ENCODE results near the gene ZNF518B. TPM values are rescaled to one million over a fixed set of nuclear protein-coding genes. Genes with fewer than 3 reads are reported as not detected.
"Not testable (repeated sequence)": the region's sequence is repeated elsewhere in the genome, so short reads cannot be mapped to it uniquely, and the experiment has no call there.

Gene ZNF518B
- total RNA-seq, 1 donor from 2014 or later = 12.7 TPM

DNA sequence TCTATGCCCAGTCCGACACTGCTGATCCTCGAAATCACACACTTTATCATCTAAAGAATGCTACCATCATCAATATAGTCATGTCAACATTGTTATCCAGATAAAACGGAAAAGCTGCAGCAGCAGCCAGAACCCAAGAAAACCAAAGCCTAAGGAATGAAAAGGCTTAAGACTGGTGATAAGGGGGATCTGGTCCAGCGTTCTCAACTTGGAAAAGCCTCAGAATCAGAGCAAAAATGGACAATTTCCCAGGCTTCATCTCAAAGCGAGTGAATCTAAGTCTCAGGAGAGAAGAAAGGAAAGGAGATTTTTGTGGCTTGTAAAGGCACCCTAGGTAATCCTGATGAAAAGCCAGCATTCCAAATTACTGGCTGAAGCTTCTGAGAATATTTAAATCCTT, 8.2 kb downstream of the ZNF518B start:
- no peak overlapping the region for H3K4me3 ChIP-seq (ENCODE audit: low read depth, low read length)
- DNase-seq (ENCODE audit: low read depth) = no peak
- TF ChIP-seq, protein P1, sequence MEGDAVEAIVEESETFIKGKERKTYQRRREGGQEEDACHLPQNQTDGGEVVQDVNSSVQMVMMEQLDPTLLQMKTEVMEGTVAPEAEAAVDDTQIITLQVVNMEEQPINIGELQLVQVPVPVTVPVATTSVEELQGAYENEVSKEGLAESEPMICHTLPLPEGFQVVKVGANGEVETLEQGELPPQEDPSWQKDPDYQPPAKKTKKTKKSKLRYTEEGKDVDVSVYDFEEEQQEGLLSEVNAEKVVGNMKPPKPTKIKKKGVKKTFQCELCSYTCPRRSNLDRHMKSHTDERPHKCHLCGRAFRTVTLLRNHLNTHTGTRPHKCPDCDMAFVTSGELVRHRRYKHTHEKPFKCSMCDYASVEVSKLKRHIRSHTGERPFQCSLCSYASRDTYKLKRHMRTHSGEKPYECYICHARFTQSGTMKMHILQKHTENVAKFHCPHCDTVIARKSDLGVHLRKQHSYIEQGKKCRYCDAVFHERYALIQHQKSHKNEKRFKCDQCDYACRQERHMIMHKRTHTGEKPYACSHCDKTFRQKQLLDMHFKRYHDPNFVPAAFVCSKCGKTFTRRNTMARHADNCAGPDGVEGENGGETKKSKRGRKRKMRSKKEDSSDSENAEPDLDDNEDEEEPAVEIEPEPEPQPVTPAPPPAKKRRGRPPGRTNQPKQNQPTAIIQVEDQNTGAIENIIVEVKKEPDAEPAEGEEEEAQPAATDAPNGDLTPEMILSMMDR (conservative IDR thresholded peaks at IDR 0.05; ENCODE audit: low read depth, low read length) = no peak

DNA sequence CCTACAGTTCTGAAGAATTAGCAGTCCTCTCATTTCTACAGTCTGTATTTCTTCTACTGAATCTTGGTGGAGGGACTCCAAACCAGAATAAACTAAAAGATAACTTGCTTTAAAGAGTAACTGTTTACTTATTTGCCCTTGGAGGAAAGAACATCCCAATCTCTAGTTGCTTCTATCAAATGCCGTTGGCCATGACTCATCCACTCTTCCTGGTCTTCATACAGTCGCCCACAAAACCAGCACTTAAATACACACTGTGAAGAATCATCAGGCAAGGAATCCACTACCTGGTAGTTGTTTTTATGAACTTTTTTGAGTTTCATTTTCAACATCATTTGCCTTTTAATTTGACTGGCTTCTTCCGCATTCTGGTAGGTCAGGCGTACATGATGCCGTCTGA, 14.2 kb downstream of the ZNF518B start:
- no peak for DNase-seq (ENCODE audit: low read depth)
- TF ChIP-seq, protein P1 (conservative IDR thresholded peaks at IDR 0.05; ENCODE audit: low read depth, low read length) = no peak
- no peak overlapping the region for H3K4me3 ChIP-seq (ENCODE audit: low read depth, low read length)

DNA sequence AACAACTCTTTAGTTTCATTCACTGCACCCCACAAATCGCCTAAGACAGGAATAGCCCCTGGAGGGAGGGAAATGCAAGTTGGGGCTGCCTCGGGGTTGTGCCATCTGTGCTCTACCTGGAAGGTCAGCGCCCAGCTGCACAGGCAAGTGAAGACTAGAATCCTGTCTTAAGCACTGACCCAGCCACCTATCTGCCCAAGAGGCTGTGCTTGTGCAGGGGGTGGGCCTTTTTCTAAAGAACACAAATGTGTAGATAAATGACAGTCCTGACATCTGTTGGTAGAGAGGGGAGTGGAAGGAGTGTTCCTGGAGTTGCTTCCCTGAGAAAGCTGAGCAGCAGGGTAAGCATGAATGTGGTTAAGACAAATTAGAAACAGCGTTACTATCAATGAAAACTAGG, 15.7 kb downstream of the ZNF518B start:
- TF ChIP-seq, protein P1 (conservative IDR thresholded peaks at IDR 0.05; ENCODE audit: low read depth, low read length) = no peak
- no peak overlapping the region for H3K4me3 ChIP-seq (ENCODE audit: low read depth, low read length)
- DNase-seq (ENCODE audit: low read depth) = no peak

DNA sequence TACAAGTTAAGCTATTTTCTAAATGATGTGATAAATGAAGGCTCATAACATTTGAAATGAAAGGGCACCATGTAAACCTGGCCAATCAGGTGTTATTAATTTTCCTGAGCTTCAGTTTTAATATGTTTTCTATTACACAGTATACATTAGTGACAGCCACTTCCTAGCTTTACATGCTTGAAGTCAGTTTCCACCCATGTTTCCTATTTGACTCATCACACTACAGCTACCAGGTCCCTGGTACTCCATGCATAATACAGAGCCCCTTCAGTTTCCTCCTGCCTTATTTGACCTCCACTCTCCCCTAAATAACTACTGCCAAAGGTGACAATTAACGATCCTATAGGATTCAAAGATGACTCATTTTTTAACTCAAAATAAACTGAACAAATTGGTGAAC, 18.3 kb downstream of the ZNF518B start:
- H3K4me3 ChIP-seq (ENCODE audit: low read depth, low read length) = no peak overlapping the region
- no peak for DNase-seq (ENCODE audit: low read depth)
- TF ChIP-seq, protein P1 (conservative IDR thresholded peaks at IDR 0.05; ENCODE audit: low read depth, low read length) = no peak

DNA sequence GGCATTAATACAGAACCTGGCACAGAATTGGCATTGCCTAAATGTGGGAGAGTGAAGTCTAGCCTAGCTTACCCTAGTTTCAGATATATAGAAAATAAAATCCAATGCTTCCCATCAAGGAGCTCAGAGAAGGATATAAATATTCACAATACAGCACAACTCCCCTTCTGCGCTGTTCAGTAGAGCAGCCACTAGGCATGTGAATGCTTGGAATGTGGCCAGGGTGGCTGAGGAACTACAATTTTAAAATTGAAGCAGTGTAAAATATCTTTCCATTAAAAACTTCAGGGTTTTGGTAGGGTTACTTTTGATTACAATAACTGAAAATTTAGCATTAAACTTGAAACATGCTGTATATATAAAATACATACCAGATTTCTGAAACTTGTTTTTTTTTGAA, 19.5 kb downstream of the ZNF518B start:
- no peak for DNase-seq (ENCODE audit: low read depth)
- TF ChIP-seq, protein P1 (conservative IDR thresholded peaks at IDR 0.05; ENCODE audit: low read depth, low read length) = no peak

DNA sequence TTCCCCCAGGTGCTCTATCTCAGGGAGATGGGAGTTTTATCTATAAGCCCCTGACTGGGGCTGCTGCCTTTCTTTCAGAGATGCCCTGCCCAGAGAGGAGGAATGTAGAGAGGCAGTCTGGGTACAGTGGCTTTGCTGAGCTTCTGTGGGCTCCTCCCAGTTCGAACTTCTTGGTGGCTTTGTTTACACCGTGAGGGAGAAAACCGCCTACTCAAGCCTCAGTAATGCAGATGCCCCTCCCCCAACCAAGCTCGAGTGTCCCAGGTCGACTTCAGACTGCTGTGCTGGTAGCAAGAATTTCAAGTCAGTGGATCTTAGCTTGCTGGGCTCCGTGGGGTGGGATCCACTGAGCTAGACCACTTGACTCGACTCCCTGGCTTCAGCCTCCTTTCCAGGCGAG, 29.5 kb downstream of the ZNF518B start:
- not testable (repeated sequence) for H3K4me3 ChIP-seq (ENCODE audit: low read depth, low read length); DNase-seq (ENCODE audit: low read depth)

More for the DNA sequence above, 19.5 kb downstream of the ZNF518B start:
- H3K4me3 ChIP-seq (ENCODE audit: low read depth, low read length) = no peak overlapping the region

DNA sequence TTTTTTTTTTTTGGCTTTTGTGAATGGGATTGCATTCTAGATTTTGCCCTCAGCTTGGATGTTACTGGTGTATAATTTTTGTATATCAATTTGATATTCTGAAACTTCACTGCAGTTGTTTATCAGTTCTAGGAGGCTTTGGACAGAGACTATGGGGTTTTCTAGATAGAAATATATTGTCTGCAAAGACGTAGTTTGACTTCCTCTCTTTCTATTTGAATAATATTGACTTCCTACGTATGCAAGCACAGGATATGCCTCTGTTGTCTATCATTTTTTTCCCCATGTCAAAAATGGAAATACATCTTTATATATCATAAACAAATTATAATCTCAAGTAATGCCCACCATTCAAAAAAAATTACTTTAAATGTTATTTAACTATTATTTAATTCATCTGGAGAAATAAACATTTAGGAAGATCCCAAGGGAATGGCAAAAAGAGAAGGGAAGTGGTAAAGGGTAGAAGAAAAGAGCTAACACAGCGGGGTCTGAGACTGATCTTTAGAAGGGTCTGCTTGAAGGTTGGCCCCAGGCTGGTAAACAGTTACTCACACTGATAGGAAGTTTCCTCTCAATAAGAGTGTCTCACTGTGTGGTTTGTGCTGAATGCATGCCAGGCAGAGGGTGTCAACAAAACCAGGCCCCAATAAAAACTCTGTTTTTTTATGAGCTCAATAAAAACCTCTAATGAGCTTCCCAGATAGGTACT, 35.7 kb downstream of the ZNF518B start:
- no peak overlapping the region for H3K4me3 ChIP-seq (ENCODE audit: low read depth, low read length)
- DNase-seq (ENCODE audit: low read depth) = no peak
- TF ChIP-seq, protein P1 (conservative IDR thresholded peaks at IDR 0.05; ENCODE audit: low read depth, low read length) = no peak
